Medulla oblongata (tissue), 1 donor: ENCODE data around the gene TSHZ1.

Experiments
- DNase-seq: peaks from one replicate; pipeline ENCODE4 v3.0.0-alpha.2; 2015; ENCODE audit errors: extremely low spot score

Gene TSHZ1

GRCh38 chr18:75220551-75221355 lies 10.2 kb downstream of the TSHZ1 start:
- DNase-seq: peak; percentile 65

GRCh38 chr18:75221397-75221796 lies 10.8 kb downstream of the TSHZ1 start:
- DNase-seq: no peak

DNA sequence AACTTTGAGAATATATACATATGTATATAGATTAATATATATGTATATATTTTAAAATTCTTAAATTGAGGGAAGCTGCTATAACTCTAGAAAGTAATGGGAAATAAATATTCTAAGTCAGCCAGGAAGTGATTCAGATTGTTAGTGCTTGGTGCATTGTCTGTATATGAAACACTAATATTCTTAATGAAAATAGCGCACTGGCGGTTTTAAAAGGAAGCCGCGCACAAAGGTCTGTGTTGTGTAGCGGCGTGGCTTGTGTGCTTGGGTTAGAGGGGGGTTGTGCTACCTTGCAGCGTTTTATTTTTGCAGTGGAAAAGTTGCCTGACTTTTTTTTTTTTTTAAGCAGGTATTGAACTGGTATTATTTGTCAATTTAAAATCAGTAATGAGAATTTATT lies 11.3 kb downstream of the TSHZ1 start:
- no peak for DNase-seq

GRCh38 chr18:75222407-75222806 lies 11.8 kb downstream of the TSHZ1 start:
- DNase-seq: no peak

GRCh38 chr18:75223687-75224347 lies 13.2 kb downstream of the TSHZ1 start:
- no peak for DNase-seq

DNA sequence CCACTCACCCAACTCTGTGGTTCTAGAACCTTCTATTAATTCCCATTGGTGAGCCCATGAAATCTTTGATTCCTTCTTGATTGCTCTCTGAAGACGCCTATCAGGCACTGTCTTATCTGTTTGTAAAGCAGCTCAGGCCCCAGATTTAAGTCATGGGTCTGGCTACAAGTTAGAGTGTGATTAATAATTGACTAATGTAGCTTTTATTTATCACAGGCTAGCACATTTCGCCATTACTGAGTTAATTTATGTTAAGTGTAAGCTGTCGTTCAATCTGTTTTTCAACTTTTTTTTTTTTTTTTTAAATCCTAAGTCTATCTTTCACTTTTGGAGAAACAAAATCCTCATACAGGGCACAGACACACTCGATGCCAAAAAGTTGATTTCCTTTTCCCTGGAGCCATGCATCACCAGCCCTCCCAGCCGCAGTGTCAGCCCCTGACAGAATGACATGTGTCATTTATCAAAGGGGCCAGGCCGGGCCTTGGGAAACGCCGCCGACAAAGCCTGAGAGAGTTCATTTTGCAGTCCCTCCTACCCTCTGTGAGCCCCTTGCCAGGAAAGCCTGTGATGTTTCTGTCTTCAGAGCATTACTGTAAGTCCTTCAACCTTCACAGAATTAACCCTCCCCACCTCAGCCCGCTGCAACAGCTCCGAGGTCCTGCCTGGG lies 15.8 kb downstream of the TSHZ1 start:
- DNase-seq: peak; percentile 3

GRCh38 chr18:75226956-75227316 lies 16.3 kb downstream of the TSHZ1 start:
- DNase-seq: no peak

DNA sequence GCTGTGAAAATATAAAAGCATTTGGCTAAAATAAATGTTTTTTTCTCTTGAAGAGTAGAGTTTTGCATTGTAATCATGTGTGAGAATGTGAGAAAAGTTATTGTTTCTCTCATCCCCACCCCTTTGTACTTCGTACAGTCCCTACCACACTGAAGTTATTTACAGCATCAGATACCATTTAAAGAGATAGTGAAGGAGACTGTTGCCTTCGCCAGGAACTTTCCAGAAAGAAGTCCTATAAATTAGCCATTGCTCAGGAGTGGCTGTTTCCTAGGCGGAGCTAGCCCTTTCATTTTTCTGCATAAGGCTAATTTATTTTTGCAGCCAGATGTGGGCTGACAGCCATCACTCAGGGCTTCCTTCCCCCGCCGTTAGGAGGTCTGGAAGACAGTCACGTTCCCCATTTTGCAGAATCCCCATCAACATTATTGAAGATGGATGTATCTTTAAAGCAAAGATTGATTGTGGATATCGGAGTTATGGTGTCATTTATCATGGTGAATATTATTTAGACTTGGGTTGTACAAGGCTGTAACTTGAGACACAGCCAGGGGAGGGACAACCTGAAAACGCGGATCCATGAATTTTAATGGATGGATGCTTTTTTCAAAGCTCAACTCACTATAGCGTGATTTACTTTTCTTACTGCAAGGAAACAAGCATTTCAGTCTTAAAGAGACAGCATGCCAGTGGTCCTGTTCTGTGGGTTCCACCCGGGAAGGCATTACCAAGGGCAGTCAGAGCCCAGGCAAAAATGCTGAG lies 17.1 kb downstream of the TSHZ1 start:
- peak; percentile 17 for DNase-seq

DNA sequence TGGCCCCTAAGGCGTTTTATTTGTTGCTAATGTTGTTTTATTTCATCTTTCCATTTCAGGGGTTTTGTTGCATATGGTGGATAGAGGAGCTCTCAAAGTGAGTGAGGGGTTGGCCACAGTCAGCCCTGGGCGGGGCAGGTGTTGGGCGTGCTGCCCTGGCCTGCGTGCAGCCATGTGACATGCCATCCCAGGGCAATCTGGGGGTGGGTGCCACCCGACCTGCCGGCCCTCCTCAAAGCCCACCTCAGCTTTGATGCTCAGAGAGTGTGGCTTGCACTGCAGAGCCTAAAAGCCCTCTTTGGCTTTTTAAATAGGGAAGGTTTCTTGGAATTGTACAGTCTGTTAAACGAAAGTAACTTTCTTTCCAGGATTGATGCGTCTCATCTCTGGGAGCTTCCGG lies 18.4 kb downstream of the TSHZ1 start:
- DNase-seq: no peak

DNA sequence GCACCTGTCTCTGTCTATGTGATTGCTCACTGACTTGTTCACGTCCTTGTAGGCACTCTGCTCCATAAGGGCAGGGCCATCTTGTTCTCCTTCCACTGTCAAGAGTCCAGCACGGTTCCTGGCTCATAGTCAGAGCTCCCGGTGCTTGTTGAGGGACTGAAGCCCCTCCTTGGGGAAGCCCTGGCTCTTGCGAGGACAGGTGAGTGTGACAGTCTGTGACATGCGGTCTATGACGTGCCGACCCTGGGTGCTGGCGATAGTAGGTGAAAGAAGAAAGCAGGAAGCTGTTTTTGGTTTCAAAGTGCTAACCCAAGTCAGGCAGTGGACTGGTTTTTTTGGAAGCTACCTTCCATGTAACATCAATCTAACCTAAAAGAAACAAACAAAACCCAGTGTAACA lies 18.8 kb downstream of the TSHZ1 start:
- no peak for DNase-seq

DNA sequence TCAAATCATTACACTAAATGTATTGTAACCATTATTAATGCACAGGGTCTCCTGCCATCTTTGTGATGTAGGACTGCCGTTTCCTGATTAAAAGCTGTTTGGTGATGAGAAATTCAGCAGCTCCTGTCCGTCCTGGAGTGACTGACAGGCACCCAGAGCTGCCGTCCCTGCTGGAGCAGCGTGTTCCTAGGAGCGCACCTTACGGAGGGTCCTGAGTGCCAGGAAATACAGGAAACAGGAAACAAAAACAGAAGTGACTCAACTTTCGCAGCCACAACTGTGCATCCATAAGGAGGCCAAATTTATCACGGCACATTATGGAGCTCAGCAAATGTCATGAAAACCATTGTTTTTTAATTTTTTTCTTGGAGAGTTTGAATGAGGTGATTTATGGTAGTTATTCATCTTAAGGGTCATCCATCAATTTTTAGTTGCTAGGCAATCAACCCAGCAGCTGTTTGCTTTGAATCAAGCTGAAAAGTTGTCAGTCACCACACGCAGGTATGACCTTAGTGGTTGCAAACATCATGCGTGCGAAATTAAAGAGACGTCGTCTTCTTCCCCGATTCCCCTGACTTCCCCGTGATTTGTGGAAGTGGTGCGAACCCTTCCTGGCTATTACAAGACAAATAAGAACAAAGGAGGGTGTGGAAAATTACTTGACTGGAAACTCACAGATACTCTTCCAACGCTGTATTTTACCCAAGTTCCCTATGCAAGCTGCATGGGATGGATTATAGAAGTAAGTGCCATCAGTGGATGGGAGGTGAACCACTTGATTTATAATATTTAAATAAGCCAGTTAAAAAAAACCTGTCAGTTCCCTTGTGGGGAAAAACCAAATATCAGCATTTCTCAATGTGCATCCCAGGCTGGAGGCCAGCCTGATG lies 19.8 kb downstream of the TSHZ1 start:
- DNase-seq: no peak

GRCh38 chr18:75231053-75231406 lies 20.4 kb downstream of the TSHZ1 start:
- DNase-seq: no peak

DNA sequence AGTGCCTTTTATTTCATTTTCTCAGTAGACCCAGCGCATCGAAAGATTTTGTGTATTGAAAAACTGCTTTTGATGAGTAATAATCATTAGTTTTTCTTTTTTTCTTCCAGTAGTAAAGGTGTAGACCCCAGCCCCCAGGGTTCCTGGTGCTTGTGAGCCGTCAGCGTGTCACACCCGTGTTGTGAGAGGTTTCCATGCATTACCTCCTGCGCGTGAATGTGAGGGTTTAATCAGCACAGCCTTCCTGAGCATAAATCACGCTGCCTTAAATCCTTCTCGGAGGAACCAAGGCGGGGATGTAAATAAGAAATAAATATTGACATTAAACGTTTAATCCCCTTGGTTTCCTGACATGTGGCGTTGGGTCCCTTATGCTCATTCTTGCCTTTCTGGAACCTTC lies 24.3 kb downstream of the TSHZ1 start:
- DNase-seq: no peak

DNA sequence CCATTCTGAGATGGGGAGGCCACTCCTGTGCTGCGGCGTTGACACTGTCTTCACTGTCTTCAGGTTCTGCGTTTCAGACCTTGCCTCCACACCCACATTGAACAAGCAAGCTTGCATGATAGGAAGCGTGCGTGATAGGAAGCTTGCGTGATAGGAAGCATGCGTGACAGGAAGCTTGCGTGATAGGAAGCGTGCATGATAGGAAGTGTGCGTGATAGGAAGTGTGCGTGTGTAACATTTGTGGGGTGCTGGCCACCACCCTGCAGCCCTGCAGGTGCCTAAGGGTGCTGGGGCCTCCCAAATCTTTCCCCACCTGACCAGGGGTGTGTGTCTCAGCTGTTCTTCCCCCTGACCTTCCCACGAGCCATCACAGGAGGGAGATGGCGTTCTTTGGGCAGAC lies 25.3 kb downstream of the TSHZ1 start:
- no peak for DNase-seq

DNA sequence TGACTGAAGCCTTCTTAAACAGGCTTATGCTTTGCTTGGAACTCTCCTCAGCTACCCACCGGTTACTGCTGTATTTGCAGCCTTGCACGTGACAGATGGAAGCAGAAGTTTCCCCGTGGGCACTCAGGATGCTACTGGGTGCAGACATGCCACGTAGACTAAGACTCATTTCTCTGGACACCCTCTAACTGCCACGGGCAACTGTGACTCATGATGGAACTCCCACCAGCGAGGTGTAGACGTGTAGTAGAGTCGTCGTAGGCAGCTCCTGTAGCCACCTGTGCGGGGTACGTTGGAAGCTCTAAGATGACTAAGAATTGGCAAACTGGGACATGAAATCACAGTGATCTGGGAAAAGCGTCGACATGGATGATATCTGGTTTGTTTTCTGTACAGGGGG lies 27.5 kb downstream of the TSHZ1 start:
- DNase-seq: no peak

- DNase-seq: no peak
These were observed 28.2 kb downstream of the TSHZ1 start for GRCh38 chr18:75238786-75239185.

- DNase-seq: no peak
These were observed 29.8 kb downstream of the TSHZ1 start for GRCh38 chr18:75240433-75240832.

GRCh38 chr18:75241705-75242104 lies 31.1 kb downstream of the TSHZ1 start:
- no peak for DNase-seq

DNA sequence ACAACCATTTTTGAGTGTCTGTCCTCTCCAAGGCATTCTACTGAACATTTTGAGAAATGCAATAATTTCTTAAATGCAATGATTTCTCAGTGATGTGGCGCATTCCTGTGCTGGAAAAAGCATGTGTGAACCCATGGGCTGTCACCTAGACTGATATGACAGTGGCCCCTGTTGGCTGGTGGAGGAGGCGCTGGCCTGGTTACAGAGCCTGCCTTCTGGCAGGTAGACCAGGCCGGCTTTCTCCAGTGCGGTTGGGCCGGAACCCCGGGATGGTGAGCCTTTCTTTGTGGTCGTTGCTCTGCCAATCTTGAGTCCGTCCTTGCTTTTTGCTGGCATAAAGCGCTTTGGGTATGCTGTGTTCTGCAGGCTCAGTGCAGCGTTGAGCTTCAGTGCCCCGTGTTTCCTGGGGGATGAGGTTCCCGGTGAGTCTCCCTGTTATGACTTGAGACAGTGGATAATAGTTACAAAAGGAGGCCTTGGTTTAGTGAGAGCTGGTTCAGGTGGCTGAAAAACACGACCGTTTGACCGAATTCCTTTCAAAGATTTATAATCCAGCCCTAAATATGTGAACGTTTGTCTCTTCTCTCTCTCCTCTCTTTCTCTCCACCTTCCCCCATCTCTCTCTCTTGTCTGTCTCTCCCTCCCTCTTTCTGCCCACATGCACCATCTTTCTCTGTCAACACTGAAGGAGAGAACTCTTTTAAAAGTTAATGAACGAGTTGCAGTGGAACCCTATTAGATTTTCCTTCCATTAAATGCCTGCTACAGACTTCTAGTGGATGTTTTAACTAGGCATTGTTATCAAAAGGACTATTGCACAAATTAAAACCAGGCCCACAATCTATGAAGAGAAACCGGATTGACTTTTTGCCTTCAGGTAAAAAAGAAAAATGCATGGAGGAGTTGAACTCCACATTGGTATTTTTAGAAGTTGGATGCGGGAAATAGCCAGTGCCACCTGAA lies 34.0 kb downstream of the TSHZ1 start:
- DNase-seq: no peak
